GM18909 (cell line): ENCODE results near the gene SPRY4.
"Not testable (repeated sequence)": the region's sequence is repeated elsewhere in the genome, so short reads cannot be mapped to it uniquely, and the experiment has no call there.

Experiments used
- ATAC-seq: cut with Tn5 transposase; IDR thresholded peaks from one replicate; pipeline ENCODE4 v1.9.1; 2021; ENCODE audit warnings: mild to moderate bottlenecking; ENCODE audit not compliant: unreplicated experiment, poor library complexity

The SPRY4 gene, protein sequence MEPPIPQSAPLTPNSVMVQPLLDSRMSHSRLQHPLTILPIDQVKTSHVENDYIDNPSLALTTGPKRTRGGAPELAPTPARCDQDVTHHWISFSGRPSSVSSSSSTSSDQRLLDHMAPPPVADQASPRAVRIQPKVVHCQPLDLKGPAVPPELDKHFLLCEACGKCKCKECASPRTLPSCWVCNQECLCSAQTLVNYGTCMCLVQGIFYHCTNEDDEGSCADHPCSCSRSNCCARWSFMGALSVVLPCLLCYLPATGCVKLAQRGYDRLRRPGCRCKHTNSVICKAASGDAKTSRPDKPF

DNA sequence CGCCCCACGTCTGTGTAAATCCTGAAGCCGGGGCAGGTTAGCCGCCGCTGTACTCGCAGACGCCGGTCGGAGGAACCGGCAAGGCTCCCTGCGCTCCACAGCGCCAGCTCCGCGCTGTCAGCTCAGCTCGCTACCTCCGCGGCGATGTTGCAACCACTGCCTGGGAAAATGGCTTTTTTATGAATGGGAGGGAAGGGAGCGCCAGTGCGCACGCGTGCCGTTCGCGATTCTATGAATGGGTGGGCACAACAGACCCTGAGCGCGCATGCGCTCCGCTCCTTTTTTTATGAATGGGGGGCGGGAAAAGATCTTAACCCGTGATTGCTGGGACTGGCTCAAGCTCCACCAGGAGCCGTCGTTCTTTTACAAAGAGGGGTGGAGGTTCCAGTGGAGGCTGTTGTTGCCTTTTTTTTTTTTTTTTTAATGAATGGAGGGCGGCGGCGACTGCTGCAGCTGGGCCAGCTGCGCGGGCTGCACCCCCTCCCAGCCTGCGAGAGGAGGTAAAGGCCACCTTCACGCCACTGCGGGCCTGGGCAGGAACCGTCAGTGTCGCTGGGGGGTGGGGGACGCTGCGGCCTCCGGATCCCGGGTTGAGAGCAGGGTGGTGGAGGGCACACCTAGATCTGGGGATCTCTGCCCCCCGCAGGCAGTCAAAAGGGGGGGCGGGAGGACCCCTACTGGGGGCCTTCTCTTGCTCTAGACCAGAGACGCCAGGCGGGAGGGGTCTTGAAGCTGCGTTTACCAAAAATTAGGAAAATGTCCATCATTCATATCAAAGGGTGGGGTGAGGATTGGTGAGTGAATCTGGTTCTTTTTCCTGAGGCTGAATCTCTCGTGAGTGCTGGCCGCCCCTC is at the start of gene SPRY4:
TSS of gene SPRY4 (minus strand) at position 151 of the 854 bp plus-strand sequence. CDS start 9,913 bp downstream, outside the sequence.
- peak; percentile 64 for ATAC-seq

DNA sequence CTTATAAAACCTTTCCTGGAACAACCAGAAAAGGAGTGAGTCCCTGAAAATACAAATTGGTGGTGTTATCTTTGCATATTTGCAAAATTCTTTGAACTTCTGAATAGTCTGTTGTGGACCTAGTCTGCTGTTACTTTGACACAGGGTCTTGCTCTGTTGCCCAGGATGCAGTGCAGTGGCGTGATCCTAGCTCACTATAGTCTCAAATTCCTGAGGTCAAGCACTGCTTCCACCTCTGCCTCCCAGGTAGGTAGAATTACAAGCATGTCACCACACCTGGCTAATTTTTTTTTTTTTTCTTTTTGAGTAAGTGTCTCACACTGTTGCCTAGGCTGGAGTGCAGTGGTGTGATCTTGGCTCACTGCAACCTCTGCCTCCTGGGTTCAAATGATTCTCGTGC is 43.7 kb upstream of the SPRY4 start:
- ATAC-seq: no peak

DNA sequence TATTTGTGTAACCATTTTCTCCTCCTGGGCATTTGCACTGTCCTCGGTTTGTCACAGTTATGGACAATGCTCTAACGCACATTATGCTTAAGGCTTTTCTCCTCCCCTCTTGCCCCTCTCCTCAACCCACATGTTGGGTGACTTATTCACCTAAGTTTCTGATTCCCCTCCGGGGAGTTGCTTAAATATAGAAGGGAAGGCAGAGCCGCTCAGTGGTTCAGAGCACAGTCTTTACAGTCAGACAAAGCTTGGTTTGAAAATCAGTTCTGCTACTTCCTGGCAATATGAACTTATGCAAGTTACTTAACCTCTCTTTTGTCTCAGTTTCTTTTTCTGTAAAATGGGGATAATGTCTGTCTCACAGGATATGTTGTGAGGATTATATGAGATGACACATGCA is 41.2 kb upstream of the SPRY4 start:
- ATAC-seq: no peak

DNA sequence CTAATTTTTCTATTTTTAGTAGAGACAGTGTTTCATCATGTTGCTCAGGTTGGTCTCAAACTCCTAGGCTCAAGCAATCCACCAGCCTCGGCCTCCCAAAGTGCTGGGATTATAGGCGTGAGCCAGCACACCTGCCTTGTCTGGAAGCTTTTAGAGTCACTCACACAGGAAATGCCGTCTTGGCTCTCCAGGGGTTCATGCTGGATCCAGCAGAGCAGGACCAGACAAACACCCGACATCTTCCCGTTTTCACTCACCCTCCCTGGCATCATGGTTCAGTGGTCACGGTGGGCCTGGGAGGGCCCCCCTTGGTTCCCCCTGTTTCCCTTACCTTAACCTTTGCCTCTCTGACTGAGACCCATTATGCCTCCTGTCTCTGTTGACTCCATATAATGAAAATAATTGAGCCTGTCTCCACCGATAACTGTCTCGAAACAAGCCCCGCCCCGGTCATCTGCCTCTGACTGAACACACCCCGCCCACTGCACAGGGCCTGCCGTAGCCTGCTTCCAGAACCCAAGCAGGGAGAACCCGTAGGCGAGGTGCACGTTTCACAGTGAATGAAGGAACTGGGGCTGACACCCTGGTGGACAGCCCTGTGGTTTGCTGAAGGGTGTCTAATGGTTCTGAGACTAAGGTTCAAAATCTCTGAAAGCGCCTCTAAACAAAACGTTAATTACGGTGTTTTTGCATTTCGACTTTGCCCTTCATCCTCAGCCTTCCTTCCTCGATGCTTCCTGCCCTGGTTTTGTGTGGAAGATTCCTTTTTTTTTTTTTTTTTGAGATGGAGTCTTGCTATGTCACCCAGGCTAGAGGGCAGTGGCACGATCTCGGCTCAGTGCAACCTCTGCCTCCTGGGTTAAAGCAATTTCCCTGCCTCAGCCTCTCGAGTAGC is 39.7 kb upstream of the SPRY4 start:
- ATAC-seq: peak; percentile 74

DNA sequence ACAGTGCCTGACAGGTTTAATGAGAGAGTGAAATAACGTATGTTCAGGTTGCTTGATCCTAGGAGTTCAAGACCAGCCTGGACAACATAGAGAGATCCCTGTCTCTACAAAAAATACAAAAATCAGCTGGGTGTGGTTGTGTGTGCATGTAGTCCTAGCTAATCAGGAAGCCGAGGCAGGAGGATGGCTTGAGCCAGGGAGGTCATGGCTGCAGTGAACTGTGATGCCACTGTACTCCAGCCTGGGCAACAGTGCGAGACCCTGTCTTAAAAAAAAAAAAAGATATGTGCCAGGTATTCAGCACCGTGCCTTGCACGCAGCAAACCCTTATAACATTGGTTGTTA is 38.8 kb upstream of the SPRY4 start:
- no peak for ATAC-seq

DNA sequence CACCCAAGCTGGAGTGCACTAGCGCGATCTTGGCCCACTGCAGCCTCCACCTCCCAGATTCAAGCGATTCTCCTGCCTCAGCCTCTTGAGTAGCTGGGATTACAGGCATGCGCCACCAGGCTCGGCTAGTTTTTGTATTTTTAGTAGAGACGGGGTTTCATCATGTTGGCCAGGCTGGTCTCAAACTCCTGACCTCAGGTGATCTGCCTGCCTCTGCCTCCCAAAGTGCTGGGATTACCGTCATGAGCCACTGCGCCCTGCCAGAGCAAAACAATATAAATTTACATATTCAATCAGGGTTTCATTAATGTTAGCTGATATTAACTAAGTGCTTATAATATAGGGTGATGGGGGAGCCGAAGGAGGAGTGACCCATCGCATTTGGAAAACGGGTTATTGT is 37.4 kb upstream of the SPRY4 start:
- not testable (repeated sequence) for ATAC-seq

DNA sequence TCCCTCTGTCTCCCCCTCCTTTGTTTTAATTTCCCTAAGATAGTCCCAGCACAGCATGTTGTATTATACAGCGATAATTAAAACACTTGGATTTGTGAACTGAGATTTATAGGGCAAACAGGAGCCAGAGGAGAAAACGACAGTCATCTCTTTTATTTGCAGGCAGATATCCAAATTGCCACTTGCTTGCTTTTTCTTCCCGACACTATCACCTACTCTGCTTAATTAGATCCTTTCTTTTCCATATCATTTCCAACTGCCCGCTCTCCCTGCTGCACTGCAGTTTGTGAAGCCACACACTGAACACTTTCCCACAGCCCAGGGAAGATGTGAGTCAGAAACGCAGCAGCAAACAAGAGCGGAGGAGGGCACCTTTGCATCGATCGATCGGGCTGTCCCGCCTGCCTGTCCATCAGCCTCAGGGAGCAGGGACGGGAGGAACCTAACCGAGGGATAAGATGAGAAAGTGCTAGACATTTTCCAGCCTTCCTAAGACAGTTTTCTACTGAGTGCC is 35.8 kb upstream of the SPRY4 start:
- no peak for ATAC-seq

DNA sequence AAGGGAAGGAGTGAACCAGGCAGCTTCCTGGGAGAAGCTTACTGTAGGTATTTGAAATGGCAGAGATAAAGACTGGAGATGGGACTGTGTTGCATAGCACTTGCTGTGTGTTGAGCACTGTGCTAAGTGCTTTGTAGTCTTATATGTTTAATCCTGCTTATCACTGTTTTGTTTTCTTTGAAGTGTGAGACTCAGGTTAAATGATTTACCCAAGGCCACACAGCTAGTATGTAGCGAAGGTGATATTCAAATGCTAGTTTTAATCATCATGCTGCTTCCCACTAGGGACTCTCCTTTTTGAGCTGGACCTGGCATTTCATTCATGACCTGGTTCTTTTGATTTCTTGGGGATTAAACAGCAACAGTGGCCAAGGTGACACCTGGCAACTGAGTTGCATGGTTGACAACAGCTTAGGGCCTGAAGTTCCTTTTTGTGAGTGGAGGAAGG is 35.3 kb upstream of the SPRY4 start:
- no peak for ATAC-seq

DNA sequence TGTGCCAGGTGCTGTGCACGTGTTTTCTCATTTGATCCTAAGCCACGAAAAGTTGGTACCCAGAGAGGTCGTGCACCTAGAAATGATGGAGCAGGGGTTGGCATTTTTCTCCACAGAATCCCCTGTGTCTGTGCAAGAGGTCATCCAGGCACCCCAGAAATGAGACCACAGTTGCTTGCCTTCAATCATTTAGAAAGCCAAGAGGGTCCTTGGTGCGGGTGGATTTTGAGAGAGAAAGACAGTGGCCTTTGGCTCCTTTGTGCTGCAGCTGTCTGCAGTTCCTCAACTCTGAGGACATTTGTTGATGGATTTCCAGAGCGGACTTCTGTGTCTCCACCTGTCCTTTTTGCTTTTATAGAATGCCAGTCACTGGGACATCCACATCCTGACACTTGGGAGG is 33.8 kb upstream of the SPRY4 start:
- ATAC-seq: no peak

DNA sequence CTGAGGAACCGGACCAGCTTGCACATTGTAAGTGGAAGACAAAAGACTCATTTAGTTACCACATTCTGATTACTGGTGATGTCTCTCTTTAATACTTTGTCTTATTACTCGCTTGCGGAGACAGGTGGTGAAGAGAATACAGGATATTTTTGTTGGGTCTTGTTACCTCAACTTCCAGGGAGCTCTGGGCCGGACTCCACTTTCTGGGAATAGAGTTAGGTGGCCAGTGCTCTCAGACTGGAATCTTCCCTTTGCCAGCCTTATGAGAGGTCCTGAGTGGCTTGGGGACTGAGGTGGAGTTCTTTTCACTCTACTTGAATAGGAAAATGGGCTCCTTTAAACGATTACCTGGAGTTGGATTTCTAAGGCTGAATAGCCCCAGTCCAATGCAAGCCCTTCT is 33.3 kb upstream of the SPRY4 start:
- ATAC-seq: no peak

DNA sequence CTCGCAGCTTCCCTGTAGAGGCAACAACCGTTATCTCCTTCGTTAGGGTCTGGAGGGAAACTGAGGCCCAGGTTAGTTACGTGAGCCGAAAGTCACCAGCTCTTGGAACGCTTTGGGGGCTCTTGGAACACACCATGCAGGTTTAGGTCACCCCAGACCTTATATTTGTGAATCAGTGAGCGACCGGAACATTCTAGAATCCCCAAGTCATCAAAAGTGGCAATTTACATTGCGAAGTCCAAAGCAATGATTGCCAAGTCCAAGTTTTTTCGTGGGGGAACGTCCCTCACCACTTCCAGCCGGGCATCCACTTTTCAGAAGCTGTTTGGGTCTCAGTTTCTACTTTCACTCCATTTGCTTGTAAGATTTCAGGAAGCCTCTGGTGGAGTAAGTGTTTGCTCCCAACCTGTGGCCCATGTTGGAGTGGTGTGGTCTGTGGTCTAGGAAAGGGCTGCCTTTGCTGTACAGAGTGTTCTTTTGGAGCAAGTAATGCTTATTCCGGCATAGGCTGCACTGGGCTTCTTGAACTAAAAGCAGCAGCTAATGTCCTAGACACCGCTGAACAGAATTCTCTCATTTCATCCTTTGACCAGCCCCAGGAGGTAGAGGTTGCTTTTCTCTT is 32.8 kb upstream of the SPRY4 start:
- ATAC-seq: no peak

DNA sequence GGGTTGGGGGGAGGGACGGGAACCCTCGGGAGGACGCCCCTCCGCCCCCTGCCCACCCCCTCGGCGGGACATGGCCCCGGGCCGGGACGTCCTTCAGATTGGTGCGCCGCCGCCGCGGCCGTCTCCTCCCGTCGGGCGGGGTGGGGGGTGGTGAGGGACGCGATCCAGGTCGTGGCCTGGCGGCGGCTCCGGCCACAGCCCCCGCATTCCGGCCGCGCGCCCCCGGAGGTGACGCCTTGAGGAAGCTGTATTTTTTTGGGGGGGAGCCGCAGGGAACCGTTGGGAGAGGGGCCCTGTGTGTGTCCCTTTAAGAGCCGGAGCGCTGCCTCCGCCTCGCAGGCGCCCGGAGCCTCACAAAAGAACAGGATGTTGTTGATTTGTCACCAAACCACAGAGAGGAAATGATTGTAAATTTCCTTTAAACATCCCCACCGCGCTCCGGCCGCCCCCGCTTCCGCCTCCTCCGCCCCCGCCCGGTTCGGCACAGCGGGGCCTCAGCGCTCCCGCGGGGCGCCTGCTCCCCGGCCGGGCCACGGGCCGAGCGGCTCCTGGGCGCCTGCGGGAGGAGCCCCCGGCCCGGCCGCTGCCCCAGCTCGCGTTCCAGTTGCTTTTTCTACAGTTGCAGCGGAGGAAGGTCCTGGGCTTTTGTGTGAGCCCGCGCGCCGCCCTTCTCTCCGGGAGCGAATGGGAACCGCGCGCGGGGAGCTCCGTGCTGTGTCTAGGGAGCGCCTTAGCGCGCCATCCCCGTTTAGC is 32.1 kb upstream of the SPRY4 start:
- ATAC-seq: peak; percentile 91

DNA sequence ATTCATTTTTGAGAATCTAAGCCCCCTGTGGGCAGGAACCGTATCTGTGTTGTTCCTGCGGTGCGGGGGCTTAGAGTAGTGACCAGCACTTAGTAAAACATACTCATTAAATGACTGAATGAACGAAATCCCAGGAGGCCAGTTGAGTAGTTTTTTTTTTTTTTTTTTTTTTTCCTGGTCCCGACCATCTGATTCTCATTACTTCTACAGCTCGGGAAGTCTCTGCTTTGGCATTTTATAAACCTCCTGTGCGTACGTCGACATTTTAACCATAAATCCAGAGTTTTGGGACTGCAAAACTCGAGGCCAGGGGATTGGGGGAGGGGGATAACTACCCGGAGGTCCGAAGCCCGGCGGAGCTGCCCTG is 31.5 kb upstream of the SPRY4 start:
- no peak for ATAC-seq

DNA sequence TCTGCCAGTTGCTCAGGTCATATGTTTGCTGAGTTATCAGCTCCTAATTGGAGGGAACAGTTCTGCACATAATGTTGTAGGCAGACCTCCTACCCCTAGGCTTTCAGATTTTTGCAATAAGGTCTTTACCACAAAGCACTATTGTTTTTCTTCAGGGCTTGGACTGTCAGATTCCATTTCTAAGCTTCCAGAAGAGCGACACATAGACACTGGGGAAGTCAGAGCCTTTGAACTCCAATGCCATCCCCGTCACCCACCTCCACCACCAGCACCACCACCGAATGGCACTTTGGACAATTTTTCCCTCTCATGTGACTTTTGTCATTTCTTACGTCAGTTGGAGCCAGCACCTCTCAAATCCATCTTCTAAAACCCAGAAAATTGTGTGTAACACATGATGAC is 28.3 kb upstream of the SPRY4 start:
- no peak for ATAC-seq

DNA sequence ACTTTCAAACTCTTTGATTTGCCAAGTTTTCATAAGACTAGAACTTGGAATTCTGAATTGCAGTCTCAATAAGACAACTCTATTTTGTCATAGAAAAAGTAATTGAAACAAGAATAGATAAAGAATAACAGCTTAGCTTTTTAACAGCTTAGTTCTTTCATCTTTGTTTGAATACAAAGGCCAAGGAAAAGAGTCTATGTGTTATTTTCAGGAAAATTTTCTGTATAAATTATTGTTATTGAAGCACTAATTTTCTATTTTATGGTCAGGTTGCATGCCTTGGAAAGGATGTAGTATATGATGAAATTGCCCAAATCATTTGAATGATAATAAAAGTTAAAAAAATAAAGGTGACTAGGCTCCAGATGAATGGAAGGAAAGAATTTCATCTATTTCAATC is 25.2 kb upstream of the SPRY4 start:
- no peak for ATAC-seq

DNA sequence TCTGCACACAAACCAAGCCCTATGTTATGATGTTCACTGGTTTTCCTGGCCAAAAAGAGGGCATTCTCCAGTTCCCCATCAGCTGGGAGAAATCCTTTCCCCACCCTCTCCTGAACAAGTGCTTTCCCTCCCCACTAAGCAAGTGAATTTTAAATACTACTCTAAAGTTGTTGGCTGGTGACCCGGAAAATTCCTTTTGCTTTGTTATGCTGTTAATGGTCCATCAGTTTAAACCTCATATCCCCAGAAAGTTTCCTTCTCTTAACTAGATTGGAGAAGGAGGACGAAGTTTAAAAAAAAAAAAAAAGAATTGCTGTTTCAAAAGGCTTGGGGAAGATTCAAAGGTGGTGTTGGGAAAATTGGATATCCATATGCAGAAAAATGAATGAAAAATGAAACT is 21.9 kb upstream of the SPRY4 start:
- no peak for ATAC-seq

DNA sequence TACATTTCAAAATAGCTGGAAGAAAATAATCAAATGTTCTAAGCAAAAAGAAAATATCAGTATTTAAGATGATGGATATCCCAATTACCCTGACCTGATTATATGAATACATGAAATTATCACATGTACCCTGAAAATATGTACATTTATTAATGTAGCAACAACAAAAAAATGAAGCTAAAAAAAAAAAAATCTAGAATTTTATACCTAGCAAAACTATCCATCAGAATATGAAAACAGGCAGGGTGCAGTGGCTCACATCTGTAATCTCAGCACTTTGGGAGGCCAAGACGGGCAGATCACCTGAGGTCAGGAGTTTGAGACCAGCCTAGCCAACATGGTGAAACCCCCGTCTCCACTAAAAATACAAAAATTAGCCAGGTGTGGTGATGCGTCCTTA is 20.1 kb upstream of the SPRY4 start:
- ATAC-seq: not testable (repeated sequence)

DNA sequence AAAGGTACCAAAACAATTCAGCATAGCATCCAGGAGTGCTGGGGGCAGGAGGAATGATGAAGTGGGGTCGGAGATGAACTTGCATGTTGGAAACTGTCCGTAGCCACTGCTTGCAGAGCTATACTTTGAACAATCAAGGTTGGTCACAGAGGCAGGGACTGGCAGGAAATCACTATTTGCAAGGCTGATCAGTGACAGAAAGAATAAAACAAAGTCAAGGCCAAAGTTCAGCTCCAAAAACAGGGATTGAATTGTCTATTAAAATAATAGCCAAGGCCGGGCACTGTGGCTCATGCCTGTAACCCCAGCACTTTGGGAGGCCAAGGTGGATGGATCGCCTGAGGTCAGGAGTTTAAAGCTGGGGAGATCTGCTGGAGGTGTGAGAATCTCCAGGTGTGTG is 18.7 kb upstream of the SPRY4 start:
- no peak for ATAC-seq

DNA sequence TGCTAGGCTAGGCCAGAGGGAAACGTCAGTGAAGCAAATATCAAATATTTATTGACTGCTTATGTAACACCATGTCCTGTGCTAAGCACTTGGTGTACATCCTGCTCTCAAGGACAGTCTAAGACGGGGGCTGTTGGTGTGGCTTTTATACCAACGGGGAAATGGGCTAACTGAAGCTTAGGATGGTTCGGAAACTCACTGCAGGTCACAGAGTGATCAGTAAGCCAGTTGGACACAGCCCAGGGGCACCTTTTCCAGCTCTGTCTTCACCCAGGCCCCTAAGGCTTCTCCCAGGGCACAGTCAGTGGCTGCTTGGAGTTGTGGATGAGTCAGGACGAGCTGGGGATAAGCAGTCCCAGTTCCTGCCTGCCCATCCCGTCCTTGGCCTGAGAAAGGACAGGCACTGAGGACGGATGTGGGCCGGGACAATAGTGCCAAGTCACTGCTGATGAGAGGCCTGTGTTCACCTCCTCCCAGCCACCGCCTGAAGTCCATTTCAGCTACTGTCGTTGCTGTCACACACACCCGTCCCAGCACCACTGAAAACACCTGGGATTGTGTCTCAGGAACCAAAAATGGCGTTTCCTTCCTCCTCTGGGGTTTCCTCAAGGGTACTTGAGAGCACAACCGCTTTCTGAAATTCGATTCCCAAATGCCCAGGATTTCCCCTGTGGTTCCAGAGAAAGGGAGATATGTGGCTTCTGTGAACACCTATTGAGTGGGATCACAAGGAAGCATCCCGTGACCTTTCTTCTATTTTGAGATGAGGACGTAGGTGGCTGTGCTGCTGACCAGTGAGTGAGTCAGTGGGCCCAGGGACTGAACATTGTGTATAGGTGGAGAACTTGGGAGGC is 17.5 kb upstream of the SPRY4 start:
- ATAC-seq: no peak
